Measurements from ENCODE around the gene MAD1L1.

The MAD1L1 gene

GRCh38 chr7:2157473-2158279 is 75.1 kb downstream of the MAD1L1 start:
- DNase-seq (ENCODE audit: low read depth), result no peak

GRCh38 chr7:2156756-2157472 is 75.8 kb downstream of the MAD1L1 start:
- no peak for DNase-seq (ENCODE audit: low read depth)

GRCh38 chr7:2154831-2155230 is 77.9 kb downstream of the MAD1L1 start:
- DNase-seq (ENCODE audit: low read depth), result no peak

GRCh38 chr7:2154121-2154520 is 78.6 kb downstream of the MAD1L1 start:
- DNase-seq (ENCODE audit: low read depth), result no peak

GRCh38 chr7:2152646-2153045 is 80.1 kb downstream of the MAD1L1 start:
- DNase-seq (ENCODE audit: low read depth), result no peak

GRCh38 chr7:2151801-2152612 is 80.7 kb downstream of the MAD1L1 start:
- DNase-seq (ENCODE audit: low read depth), result no peak

GRCh38 chr7:2151237-2151636 is 81.5 kb downstream of the MAD1L1 start:
- no peak for DNase-seq (ENCODE audit: low read depth)

- no peak for DNase-seq (ENCODE audit: low read depth)
Observed at GRCh38 chr7:2150445-2150815, 82.3 kb downstream of the MAD1L1 start.

- no peak for DNase-seq (ENCODE audit: low read depth)
Observed at GRCh38 chr7:2149672-2150444, 82.9 kb downstream of the MAD1L1 start.

GRCh38 chr7:2148814-2149213 is 83.9 kb downstream of the MAD1L1 start:
- DNase-seq (ENCODE audit: low read depth), result no peak

GRCh38 chr7:2148189-2148588 is 84.6 kb downstream of the MAD1L1 start:
- DNase-seq (ENCODE audit: low read depth), result no peak

GRCh38 chr7:2146676-2147472 is 85.9 kb downstream of the MAD1L1 start:
- no peak for DNase-seq (ENCODE audit: low read depth)

GRCh38 chr7:2145835-2146580 is 86.7 kb downstream of the MAD1L1 start:
- no peak for DNase-seq (ENCODE audit: low read depth)

GRCh38 chr7:2144926-2145325 is 87.8 kb downstream of the MAD1L1 start:
- DNase-seq (ENCODE audit: low read depth), result no peak

GRCh38 chr7:2143981-2144595 is 88.7 kb downstream of the MAD1L1 start:
- no peak for DNase-seq (ENCODE audit: low read depth)

GRCh38 chr7:2143450-2143849 is 89.3 kb downstream of the MAD1L1 start:
- DNase-seq (ENCODE audit: low read depth), result no peak

GRCh38 chr7:2142386-2142785 is 90.4 kb downstream of the MAD1L1 start:
- no peak for DNase-seq (ENCODE audit: low read depth)

GRCh38 chr7:2141651-2142050 is 91.1 kb downstream of the MAD1L1 start:
- no peak for DNase-seq (ENCODE audit: low read depth)

- no peak for DNase-seq (ENCODE audit: low read depth)
Observed at GRCh38 chr7:2141021-2141410, 91.7 kb downstream of the MAD1L1 start.
